OCI-LY1 (cell line): ENCODE data around the gene RALGPS1.

Experiments
- H2AFZ ChIP-seq: fragments of 200-600 bp; sonication (generic), shearing (Covaris generic); 2 replicates; pipeline ENCODE4 v1.6.0; 2014; ENCODE audit warnings: antibody characterized with exemption, mild to moderate bottlenecking, low read length
- H3F3A ChIP-seq: fragments of 200-600 bp; sonication (generic), shearing (Covaris generic); 2 replicates; pipeline ENCODE4 v1.6.0; 2014; ENCODE audit warnings: mild to moderate bottlenecking, antibody characterized with exemption, low read length, moderate library complexity; ENCODE audit not compliant: insufficient read depth
- H3K27ac ChIP-seq: fragments of 200-600 bp; sonication (generic); 2 replicates; pipeline ENCODE4 v1.5.1; 2014; ENCODE audit warnings: low read length, mixed run types, mild to moderate bottlenecking, low read depth; ENCODE audit not compliant: poor library complexity, severe bottlenecking
- H3K27me3 ChIP-seq: fragments of 200-600 bp; sonication (generic); 2 replicates; pipeline ENCODE4 v1.6.0; 2014; ENCODE audit warnings: antibody characterized with exemption, mild to moderate bottlenecking, low read length, moderate library complexity; ENCODE audit not compliant: insufficient read depth
- H3K36me3 ChIP-seq: fragments of 200-600 bp; sonication (generic); 2 replicates; pipeline ENCODE4 v1.6.1; 2014; ENCODE audit warnings: mild to moderate bottlenecking, antibody characterized with exemption, low read length, moderate library complexity, mixed read lengths; ENCODE audit not compliant: insufficient read depth
- H3K4me1 ChIP-seq: fragments of 200-600 bp; sonication (generic); 2 replicates; pipeline ENCODE4 v1.5.1; 2014; ENCODE audit warnings: mild to moderate bottlenecking, low read length, moderate library complexity; ENCODE audit not compliant: insufficient read depth, severe bottlenecking
- H3K4me2 ChIP-seq: fragments of 200-600 bp; sonication (generic), shearing (Covaris generic); 2 replicates; pipeline ENCODE4 v1.6.1; 2014; ENCODE audit warnings: low read length
- H3K4me3 ChIP-seq: fragments of 200-600 bp; sonication (generic); 2 replicates; pipeline ENCODE4 v1.5.1; 2014; ENCODE audit warnings: low read length, low read depth, mild to moderate bottlenecking, mixed read lengths; ENCODE audit not compliant: poor library complexity, severe bottlenecking
- H3K79me2 ChIP-seq: fragments of 200-600 bp; shearing (Covaris generic); 2 replicates; pipeline ENCODE4 v1.6.1; 2016; ENCODE audit warnings: mixed run types, low read length, mixed read lengths; ENCODE audit not compliant: insufficient read depth
- H3K9ac ChIP-seq: fragments of 200-600 bp; sonication (generic), shearing (Covaris generic); 2 replicates; pipeline ENCODE4 v1.6.1; 2014; ENCODE audit warnings: mild to moderate bottlenecking, low read length, mixed read lengths
- H3K9me2 ChIP-seq: fragments of 200-600 bp; sonication (generic), shearing (Covaris generic); 2 replicates; pipeline ENCODE4 v1.6.1; 2014; ENCODE audit warnings: low read depth, mild to moderate bottlenecking, low read length, mixed read lengths
- H3K9me3 ChIP-seq: fragments of 200-600 bp; shearing (Covaris generic); 2 replicates; pipeline ENCODE4 v1.6.1; 2014; ENCODE audit warnings: low read length, mixed read lengths
- H4K20me1 ChIP-seq: fragments of 200-600 bp; sonication (generic), shearing (Covaris generic); 2 replicates; pipeline ENCODE4 v1.6.0; 2016; ENCODE audit warnings: mild to moderate bottlenecking, low read length; ENCODE audit not compliant: insufficient read depth
- EZH2 ChIP-seq: fragments of 200-600 bp; sonication (generic), shearing (Covaris generic); IDR thresholded peaks from 2 replicates; pipeline ENCODE4 v1.8.0; 2017; ENCODE audit warnings: borderline replicate concordance, mixed run types, mild to moderate bottlenecking, antibody characterized with exemption, low read length, moderate library complexity, mixed read lengths
- TF ChIP-seq, protein P1 (sequence below): fragments of 200-600 bp; sonication (generic), shearing (Covaris generic); IDR thresholded peaks from 2 replicates; pipeline ENCODE4 v1.5.1; 2017; ENCODE audit warnings: mild to moderate bottlenecking, antibody characterized with exemption, low read length, moderate library complexity, mixed read lengths

Gene RALGPS1

DNA sequence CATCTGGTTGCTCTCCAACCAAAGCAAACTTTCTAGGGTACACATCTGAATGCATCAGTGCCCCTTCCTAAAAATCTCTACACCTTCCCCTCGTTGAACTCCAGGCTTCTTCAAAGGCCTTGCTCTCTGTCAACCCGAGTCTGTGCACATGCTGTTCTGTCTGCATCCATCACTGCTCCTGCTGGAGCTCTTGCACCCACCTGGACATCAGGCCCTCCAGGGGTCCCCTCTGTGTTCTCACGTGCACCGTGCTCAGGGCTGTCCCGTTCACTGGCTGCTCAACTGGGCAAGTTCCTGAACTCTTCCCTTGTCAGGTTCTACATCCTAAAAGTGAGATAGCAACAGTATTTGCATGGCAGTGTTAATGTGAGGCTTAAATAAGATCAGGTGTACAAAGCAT, 270.6 kb downstream of the RALGPS1 start:
- no peak for TF ChIP-seq EZH2
- TF ChIP-seq, protein P1, sequence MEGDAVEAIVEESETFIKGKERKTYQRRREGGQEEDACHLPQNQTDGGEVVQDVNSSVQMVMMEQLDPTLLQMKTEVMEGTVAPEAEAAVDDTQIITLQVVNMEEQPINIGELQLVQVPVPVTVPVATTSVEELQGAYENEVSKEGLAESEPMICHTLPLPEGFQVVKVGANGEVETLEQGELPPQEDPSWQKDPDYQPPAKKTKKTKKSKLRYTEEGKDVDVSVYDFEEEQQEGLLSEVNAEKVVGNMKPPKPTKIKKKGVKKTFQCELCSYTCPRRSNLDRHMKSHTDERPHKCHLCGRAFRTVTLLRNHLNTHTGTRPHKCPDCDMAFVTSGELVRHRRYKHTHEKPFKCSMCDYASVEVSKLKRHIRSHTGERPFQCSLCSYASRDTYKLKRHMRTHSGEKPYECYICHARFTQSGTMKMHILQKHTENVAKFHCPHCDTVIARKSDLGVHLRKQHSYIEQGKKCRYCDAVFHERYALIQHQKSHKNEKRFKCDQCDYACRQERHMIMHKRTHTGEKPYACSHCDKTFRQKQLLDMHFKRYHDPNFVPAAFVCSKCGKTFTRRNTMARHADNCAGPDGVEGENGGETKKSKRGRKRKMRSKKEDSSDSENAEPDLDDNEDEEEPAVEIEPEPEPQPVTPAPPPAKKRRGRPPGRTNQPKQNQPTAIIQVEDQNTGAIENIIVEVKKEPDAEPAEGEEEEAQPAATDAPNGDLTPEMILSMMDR = no peak
- Histone ChIP-seq H4K20me1 (no peaks in the 10 kb centered on the region), H3K4me3 (no peak overlapping the region), H3K27me3 (no peaks in the 10 kb centered on the region), H3K36me3 (no peaks in the 10 kb centered on the region), H3K79me2 (no peaks in the 10 kb centered on the region), H3K9ac (no peak overlapping the region), H3K9me2 (no peaks in the 10 kb centered on the region), H3K9me3 (no peaks in the 10 kb centered on the region), H3K27ac (no peak overlapping the region), H2AFZ (no peak overlapping the region), H3K4me2 (no peak overlapping the region), H3F3A (no peaks in the 10 kb centered on the region), H3K4me1 (no peaks in the 10 kb centered on the region)

DNA sequence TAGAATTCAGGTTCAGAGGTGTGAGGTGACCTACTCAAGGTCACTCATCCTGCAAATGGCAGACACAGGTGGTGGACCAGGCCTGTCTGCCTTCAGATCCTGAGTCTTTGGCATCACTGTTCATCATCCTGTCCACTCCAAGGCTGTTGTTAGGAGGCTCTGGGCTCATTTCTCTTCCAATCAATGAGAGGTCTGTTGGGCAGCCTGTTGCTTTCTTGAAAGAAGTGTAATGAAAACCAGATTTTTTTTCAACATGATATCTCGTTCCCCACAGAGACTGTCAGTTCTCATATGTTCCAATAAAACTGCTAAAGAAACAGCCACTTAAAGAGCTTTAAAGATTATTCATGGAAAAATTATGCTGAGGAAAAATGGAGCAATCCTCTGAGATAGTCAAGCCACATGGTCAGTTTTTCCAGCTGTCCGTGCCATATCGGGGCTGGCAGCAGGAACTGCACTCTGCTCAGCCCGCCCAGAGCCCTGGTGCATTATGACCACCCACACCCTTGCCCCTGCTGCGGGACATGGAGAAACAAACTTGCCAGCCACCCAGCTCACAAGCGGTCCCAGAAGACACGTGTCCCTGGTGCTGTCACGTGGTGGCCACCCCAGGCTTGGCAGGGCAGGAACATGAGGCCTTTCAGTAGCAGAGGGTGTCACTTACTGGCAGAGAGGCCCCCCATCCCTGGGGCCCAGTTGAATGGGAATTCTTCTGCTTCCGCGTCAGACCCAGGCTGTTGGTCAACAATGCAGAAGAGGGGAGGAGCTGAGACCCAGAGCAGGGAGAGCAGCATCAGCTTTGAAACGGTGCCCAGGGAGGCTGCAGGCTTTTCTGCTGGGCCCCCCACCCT, 271.6 kb downstream of the RALGPS1 start:
- Histone ChIP-seq H3K36me3 (no peaks in the 10 kb centered on the region), H3K9me3 (no peaks in the 10 kb centered on the region), H3K9me2 (no peaks in the 10 kb centered on the region), H3K4me3 (no peak overlapping the region), H3K4me2 (no peak overlapping the region), H2AFZ (no peak overlapping the region), H3K27ac (no peak overlapping the region), H3K27me3 (no peaks in the 10 kb centered on the region), H3F3A (no peaks in the 10 kb centered on the region), H4K20me1 (no peaks in the 10 kb centered on the region), H3K4me1 (no peaks in the 10 kb centered on the region), H3K9ac (no peak overlapping the region), H3K79me2 (no peaks in the 10 kb centered on the region)
- TF ChIP-seq, protein P1 = no peak
- TF ChIP-seq EZH2 = no peak

DNA sequence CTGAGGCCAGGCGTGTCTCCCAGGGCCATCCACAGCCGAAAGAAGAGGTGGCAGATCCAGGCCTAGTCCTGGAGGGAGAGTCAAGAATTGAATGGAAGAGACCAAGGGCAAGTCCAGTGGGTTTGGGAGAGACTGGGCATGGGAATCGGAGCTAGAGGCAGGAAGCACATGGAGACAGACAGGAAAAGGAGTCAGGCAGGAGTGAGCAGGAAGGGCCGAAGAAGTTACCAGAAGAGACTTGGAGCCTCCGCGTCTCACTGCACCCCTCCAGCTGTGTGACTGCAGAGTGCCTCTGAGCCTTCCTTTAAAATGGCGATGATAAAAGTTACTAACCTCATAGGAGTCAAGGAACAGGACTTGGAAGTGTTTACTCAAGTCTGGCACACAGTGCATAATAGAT, 272.2 kb downstream of the RALGPS1 start:
- H3K4me1 ChIP-seq = no peaks in the 10 kb centered on the region
- no peaks in the 10 kb centered on the region for H4K20me1 ChIP-seq
- no peak overlapping the region for H2AFZ ChIP-seq
- TF ChIP-seq, protein P1 = no peak
- H3K4me2 ChIP-seq = no peak overlapping the region
- no peaks in the 10 kb centered on the region for H3K79me2 ChIP-seq
- no peak overlapping the region for H3K4me3 ChIP-seq
- no peaks in the 10 kb centered on the region for H3F3A ChIP-seq
- no peak overlapping the region for H3K27ac ChIP-seq
- H3K27me3 ChIP-seq = no peaks in the 10 kb centered on the region
- no peaks in the 10 kb centered on the region for H3K36me3 ChIP-seq
- H3K9ac ChIP-seq = no peak overlapping the region
- no peaks in the 10 kb centered on the region for H3K9me3 ChIP-seq
- H3K9me2 ChIP-seq = no peaks in the 10 kb centered on the region
